ENCODE data around the gene ERFE.

GRCh38 chr2:238183821-238184220 is 25.1 kb downstream of the ERFE start:
- TF ChIP-seq EZH2 (IDR thresholded peaks at IDR 0.05; ENCODE audit: insufficient read depth, poor library complexity, severe bottlenecking) (no peak), EZH2phosphoT487 (IDR thresholded peaks at IDR 0.05; ENCODE audit: insufficient read depth, low read depth) (no peak)
